Small intestine (tissue), 7 donors: Measurements from ENCODE around the gene CDK14. TPM values are rescaled to one million over a fixed set of nuclear protein-coding genes. Genes with fewer than 3 reads are reported as not detected.

Source experiments
- DNase-seq, 2 donors: peaks; one replicate each; pipeline versions ENCODE4 v3.0.0 to v3.0.0-alpha.2; 2013
- FAIRE-seq: peaks from 2 replicates; lab custom pipeline; 2012; peaks lifted over from hg19 to GRCh38; lab: Jason Lieb, UNC
- H3K27ac ChIP-seq, 3 donors: one replicate each; pipeline ENCODE4 v1.5.1; 2013; ENCODE audit warnings: low read length in 2 of 3, mild to moderate bottlenecking in 2 of 3, control low read depth in 1 of 3, inconsistent platforms in 1 of 3, low read depth in 1 of 3, moderate library complexity in 1 of 3
- H3K27me3 ChIP-seq, 3 donors: one replicate each; pipeline ENCODE4 v1.6.1; 2013; ENCODE audit warnings: low read length in 3 of 3, inconsistent platforms in 1 of 3; ENCODE audit not compliant: control insufficient read depth in 3 of 3, insufficient read depth in 3 of 3
- H3K36me3 ChIP-seq, 3 donors: one replicate each; pipeline ENCODE4 v1.6.1; 2013; ENCODE audit warnings: low read length in 3 of 3, inconsistent platforms in 1 of 3, low read depth in 1 of 3, mild to moderate bottlenecking in 1 of 3, moderate library complexity in 1 of 3; ENCODE audit not compliant: control insufficient read depth in 3 of 3, insufficient read depth in 2 of 3
- H3K4me1 ChIP-seq, 3 donors: one replicate each; pipeline ENCODE4 v1.6.1; 2013; ENCODE audit warnings: low read length in 2 of 3, inconsistent platforms in 1 of 3, low read depth in 1 of 3, mild to moderate bottlenecking in 1 of 3, moderate library complexity in 1 of 3; ENCODE audit not compliant: control insufficient read depth in 3 of 3, insufficient read depth in 2 of 3
- H3K4me3 ChIP-seq, 3 donors: one replicate each; pipeline ENCODE4 v1.5.1; 2013; ENCODE audit warnings: low read length in 3 of 3, control low read depth in 1 of 3, inconsistent platforms in 1 of 3, low read depth in 1 of 3, mild to moderate bottlenecking in 1 of 3, moderate library complexity in 1 of 3
- H3K9me3 ChIP-seq, 2 donors: one replicate each; pipeline ENCODE4 v1.6.1; 2013; ENCODE audit warnings: low read depth in 1 of 2, low read length in 1 of 2; ENCODE audit not compliant: control insufficient read depth in 2 of 2, insufficient read depth in 1 of 2
- WGBS, 3 donors: extraction: QIAGEN DNeasy Blood & Tissue Kit; methylation state at CpG; one replicate each; pipeline ENCODE4 v1.1.7; 2013; 5-methylcytosine and 5-hydroxymethylcytosine counted together
- polyA plus RNA-seq, 4 donors: library from polyadenylated mRNA; stranded (reverse) in 3 of 4; unstranded in 1 of 4; fragments of 200-250 nt in 3 of 4; fragments of 120-200 nt in 1 of 4; gene quantifications; one replicate each; pipeline versions ENCODE4 v1.2.1 to v1.2.3, GENCODE V29; 2013
- donor health status: healthy with polysubstance abuse.
- donor health status: control.
- donor health status: control.
- donor health status: Bipolar disorder and iron deficiency.
- donor health status: healthy.

Gene CDK14
- polyA plus RNA-seq, 4 donors, result 1.1 to 6.3 (median 2.0) TPM; not detected in 1

DNA sequence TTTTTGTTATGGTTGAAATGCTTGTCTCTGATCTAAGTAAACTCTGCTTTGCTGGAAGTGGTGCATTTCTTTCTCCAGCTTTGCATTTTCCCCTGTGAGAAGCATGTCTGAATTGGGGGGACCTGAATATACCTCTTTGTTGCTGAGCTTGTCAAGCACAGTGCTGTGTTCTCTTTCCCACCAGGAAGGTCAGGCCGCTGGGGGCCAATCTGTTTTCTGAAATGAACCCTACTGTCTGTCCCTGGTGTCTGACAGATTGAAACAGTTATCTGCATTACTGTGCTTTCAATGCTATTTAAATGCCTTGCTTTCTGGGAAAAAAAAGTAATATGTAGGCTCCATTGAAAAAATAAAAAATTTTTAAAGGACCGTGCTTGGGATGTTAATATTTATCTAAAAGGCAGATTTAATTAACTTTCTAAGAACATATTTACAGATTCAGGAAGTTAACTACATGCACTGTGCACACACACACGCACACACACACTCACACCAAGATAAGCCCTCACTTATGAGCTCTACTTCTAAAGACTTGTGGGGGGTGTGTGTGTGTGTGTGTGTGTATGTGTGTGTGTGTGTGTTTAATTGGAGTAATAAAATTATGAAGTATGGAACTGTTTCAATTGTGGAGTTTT is 541.1 kb downstream of the CDK14 start:
- 29 to 62% (median 35%) methylated on average over 3 of the region's 3 CpGs for WGBS, 3 donors
- no peak overlapping the region for H3K4me3 ChIP-seq
- FAIRE-seq, result no peak
- no peak overlapping the region for H3K27ac ChIP-seq
- peaks cover 0 to 4% (median 0%) of the 10 kb centered on the region in 3 donors for H3K4me1 ChIP-seq
- DNase-seq, result peak in 1 of 2 donors; percentile 25
- H3K36me3 ChIP-seq, result no peaks in the 10 kb centered on the region
- H3K27me3 ChIP-seq, result no peaks in the 10 kb centered on the region
- no peaks in the 10 kb centered on the region for H3K9me3 ChIP-seq

DNA sequence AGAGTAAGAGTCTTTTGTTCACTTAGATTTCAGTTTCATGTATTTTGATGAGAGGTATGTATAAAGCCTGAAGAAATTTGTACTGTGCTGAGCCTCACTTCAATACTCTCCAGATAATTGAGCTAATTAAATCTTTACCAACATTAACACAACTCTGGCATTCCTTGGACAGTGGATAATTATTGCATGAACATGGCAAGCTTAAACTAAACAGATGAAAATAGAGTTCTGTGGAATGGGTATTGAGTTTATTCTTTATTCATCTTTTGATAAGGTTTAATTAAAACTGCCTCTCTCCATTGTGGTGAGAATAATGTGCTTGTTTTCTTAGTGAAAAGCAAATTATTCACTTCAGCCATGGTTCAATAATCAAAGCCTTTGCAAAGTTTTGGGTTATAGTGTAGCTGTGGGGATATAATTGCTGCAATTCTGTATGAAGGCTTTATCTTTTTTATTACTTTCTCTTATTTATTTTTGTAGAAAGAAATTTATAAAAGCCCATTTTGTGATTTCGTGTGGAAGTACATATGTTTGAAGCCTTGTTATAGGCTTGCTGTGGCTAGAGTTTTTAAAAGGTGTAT is 541.8 kb downstream of the CDK14 start:
- DNase-seq (no peak), FAIRE-seq (no peak)
- Histone ChIP-seq H3K27me3 (no peaks in the 10 kb centered on the region), H3K36me3 (no peaks in the 10 kb centered on the region), H3K9me3 (no peaks in the 10 kb centered on the region), H3K27ac (no peak overlapping the region), H3K4me3 (no peak overlapping the region), H3K4me1 (peaks cover 0 to 4% (median 0%) of the 10 kb centered on the region in 3 donors)
- 34 to 73% (median 60%) methylated on average over 1 of the region's 1 CpG for WGBS, 3 donors

DNA sequence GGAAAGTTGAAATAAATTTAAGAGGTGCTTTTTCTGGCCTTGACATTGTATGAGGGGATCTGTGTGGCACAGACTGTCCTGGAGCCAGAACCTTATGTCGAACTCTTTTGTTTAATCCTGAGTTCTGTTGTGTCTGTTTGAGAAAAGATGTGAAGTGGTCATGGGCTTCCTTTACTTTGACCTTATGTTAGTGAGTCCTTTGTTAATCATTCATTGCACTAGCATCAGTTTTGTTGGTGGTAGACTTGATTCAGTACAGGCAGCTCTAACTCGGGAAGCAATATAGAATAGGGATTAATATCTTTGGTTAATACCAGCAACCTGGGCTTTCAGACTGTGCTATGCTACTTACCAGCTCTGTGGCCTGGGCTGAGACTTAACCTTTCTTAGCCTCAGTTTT is 544.2 kb downstream of the CDK14 start:
- 54 to 74% (median 63%) methylated on average over 2 of the region's 2 CpGs for WGBS, 3 donors
- no peak for FAIRE-seq
- no peak overlapping the region for H3K27ac ChIP-seq

DNA sequence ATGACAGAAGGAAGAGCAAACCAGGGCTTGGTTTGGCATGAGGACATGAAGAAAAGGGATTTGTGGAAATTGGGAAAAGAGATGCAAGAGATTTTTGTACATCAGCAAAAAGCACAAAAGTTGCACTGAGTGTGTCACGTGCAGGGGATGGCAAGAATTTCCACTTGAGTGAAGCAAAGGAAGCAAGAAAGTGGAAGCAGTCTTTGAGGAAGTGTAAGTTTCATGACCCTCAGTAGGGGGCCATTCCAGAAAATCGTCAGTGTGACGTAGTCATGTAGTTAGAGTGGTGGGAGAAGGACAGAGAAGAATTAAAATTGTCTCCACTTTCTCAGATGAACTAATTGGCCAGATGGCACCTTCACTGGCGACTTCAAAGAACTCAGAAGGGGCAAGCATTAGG is 544.9 kb downstream of the CDK14 start:
- WGBS, 3 donors, result 50 to 65% (median 60%) methylated on average over 4 of the region's 4 CpGs
- Histone ChIP-seq H3K4me3 (no peak overlapping the region), H3K27ac (no peak overlapping the region), H3K9me3 (no peaks in the 10 kb centered on the region), H3K27me3 (no peaks in the 10 kb centered on the region), H3K36me3 (no peaks in the 10 kb centered on the region), H3K4me1 (peaks cover 0 to 4% (median 0%) of the 10 kb centered on the region in 3 donors)
- FAIRE-seq, result no peak
- DNase-seq, result no peak

More for the DNA sequence above, 544.2 kb downstream of the CDK14 start:
- no peak overlapping the region for H3K4me3 ChIP-seq
- H3K9me3 ChIP-seq, result no peaks in the 10 kb centered on the region
- H3K27me3 ChIP-seq, result no peaks in the 10 kb centered on the region
- no peak for DNase-seq
- H3K4me1 ChIP-seq, result peaks cover 0 to 4% (median 0%) of the 10 kb centered on the region in 3 donors
- H3K36me3 ChIP-seq, result no peaks in the 10 kb centered on the region

- Histone ChIP-seq H3K4me3 (no peak overlapping the region), H3K4me1 (no peaks in the 10 kb centered on the region), H3K27me3 (no peaks in the 10 kb centered on the region), H3K9me3 (no peaks in the 10 kb centered on the region), H3K36me3 (no peaks in the 10 kb centered on the region), H3K27ac (no peak overlapping the region)
- FAIRE-seq, result no peak
- no peak for DNase-seq
- WGBS, 3 donors, result 87 to 97% (median 91%) methylated on average over 1 of the region's 1 CpG
Measured at GRCh38 chr7:91142743-91143142, 546.6 kb downstream of the CDK14 start.

DNA sequence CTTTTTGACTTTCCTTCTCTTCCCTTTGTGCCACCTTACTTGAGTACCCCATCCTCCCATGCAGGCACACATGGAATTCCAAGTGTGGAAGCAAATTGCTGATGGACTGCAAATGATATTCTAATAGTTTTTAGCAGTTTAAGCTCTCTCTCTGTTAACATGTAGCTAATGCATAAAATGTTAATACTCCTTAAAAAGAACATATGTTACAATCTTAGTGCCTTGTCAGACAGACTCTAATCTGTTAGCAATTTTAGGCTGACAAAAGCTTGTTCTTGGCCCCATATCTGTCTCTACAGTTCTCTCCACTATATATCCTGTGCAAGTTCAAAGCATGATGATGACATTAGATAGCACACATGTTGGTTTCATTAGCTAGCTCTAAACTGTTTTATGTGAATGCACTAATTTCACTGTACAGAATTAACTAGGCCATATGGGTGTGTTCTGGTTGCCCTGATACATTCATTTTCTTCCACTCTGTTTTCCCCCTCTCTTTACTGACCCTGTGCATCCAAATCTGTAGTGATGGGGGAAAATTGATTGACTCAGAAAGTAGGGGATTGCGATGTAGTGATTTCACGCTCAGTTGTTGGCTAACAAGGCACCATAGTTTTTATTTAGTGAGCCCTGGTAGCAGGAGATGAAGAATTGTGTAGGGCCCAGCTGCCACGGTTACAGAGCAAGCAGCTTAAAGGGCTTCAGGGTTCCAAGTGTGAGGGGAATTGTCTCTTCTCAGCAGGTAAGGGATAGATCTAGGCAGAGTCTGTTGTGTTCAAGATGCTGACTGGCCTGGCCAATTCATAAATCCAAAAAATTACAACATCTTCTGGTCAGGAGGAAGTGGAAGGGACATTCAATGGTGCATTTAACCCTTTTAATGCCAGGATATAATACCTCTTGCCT is 553.5 kb downstream of the CDK14 start:
- WGBS, 3 donors, result 85 to 91% (median 86%) methylated on average over 3 of the region's 3 CpGs
- H3K27ac ChIP-seq, result no peak overlapping the region
- H3K27me3 ChIP-seq, result no peaks in the 10 kb centered on the region
- no peaks in the 10 kb centered on the region for H3K4me1 ChIP-seq
- no peaks in the 10 kb centered on the region for H3K36me3 ChIP-seq
- no peaks in the 10 kb centered on the region for H3K9me3 ChIP-seq
- FAIRE-seq (no peak), DNase-seq (no peak)
- no peak overlapping the region for H3K4me3 ChIP-seq

- Histone ChIP-seq H3K4me1 (no peaks in the 10 kb centered on the region), H3K27ac (no peak overlapping the region), H3K9me3 (no peaks in the 10 kb centered on the region), H3K36me3 (no peaks in the 10 kb centered on the region), H3K27me3 (no peaks in the 10 kb centered on the region), H3K4me3 (no peak overlapping the region)
- WGBS, 3 donors, result 83 to 89% (median 83%) methylated on average over 4 of the region's 4 CpGs
- no peak for FAIRE-seq
- no peak for DNase-seq
Measured at GRCh38 chr7:91151916-91152315, 555.8 kb downstream of the CDK14 start.

GRCh38 chr7:91156316-91157185 is 560.4 kb downstream of the CDK14 start:
- H3K9me3 ChIP-seq, result no peaks in the 10 kb centered on the region
- 82 to 87% (median 84%) methylated on average over 10 of the region's 10 CpGs for WGBS, 3 donors
- H3K36me3 ChIP-seq, result no peaks in the 10 kb centered on the region
- H3K27ac ChIP-seq, result no peak overlapping the region
- no peaks in the 10 kb centered on the region for H3K4me1 ChIP-seq
- DNase-seq, result no peak
- FAIRE-seq, result no peak
- no peaks in the 10 kb centered on the region for H3K27me3 ChIP-seq
- H3K4me3 ChIP-seq, result no peak overlapping the region
